A549 (cell line): ENCODE measurements around the gene DSG2. TPM values are rescaled to one million over a fixed set of nuclear protein-coding genes. Genes with fewer than 3 reads are reported as not detected.

ENCODE experiments used
- ATAC-seq, 2 experiments: fragments of 200-7000 bp in 1 of 2; fragments of >200 bp in 1 of 2; cut with Nextera tagmentation in 1 of 2; cut with Tn5 transposase in 1 of 2; 3 replicates each; pipeline versions ENCODE4 v1.8.0 to v1.9.1; 2018 to 2020; ENCODE audit warnings: mild to moderate bottlenecking in 1 of 2, moderate library complexity in 1 of 2
- CTCF ChIA-PET: fragments of 300-600 bp; sonication (Branson Sonifier 250); formaldehyde crosslinking; extraction: SDS; loops from one replicate; lab custom pipeline; 2021; ENCODE audit warnings: antibody characterized with exemption, inconsistent platforms; lab: Yijun Ruan, JAX
- POLR2A ChIA-PET: fragments of 350-600 bp; formaldehyde crosslinking; extraction: SDS; loops from one replicate; lab custom pipeline; 2021; ENCODE audit warnings: antibody characterized with exemption, inconsistent platforms; lab: Yijun Ruan, JAX
- DNase-seq, 2 experiments: peaks; one replicate each; pipeline versions ENCODE4 v3.0.0 to v3.0.0-alpha.2; 2011 to 2016; ENCODE audit warnings: low read depth in 1 of 2, low spot score in 1 of 2
- FAIRE-seq: peaks from 2 replicates; lab custom pipeline; 2011; peaks lifted over from hg19 to GRCh38; lab: Jason Lieb, UNC
- H3K27ac ChIP-seq, 2 experiments: fragments of >200 bp; sonication (Bioruptor Twin); formaldehyde crosslinking; 3 replicates each; pipeline ENCODE4 v1.5.1; 2016 to 2017
- H3K4me1 ChIP-seq: fragments of >200 bp; sonication (Bioruptor Twin); formaldehyde crosslinking; 3 replicates; pipeline ENCODE4 v1.6.1; 2016
- H3K4me2 ChIP-seq: fragments of >200 bp; sonication (Bioruptor Twin); formaldehyde crosslinking; 3 replicates; pipeline ENCODE4 v1.6.1; 2016
- H3K4me3 ChIP-seq: fragments of >200 bp; sonication (Bioruptor Twin); formaldehyde crosslinking; 3 replicates; pipeline ENCODE4 v1.5.1; 2016
- H3K9me3 ChIP-seq: fragments of >200 bp; sonication (Bioruptor Twin); formaldehyde crosslinking; 3 replicates; pipeline ENCODE4 v1.6.1; 2016
- CBX2 ChIP-seq: fragments of 200-600 bp; sonication (generic); IDR thresholded peaks from 2 replicates; pipeline ENCODE4 v1.6.1; 2016; ENCODE audit warnings: low read depth, mild to moderate bottlenecking, borderline replicate concordance
- CBX8 ChIP-seq: fragments of 200-600 bp; sonication (generic); IDR thresholded peaks from 2 replicates; pipeline ENCODE4 v1.6.1; 2016
- CHD2 ChIP-seq: fragments of 150-350 bp; IDR thresholded peaks from 2 replicates; pipeline ENCODE4 v1.6.1; 2014; ENCODE audit warnings: low read length; ENCODE audit not compliant: partially characterized antibody
- CHD4 ChIP-seq: fragments of 200-600 bp; sonication (generic); IDR thresholded peaks from 2 replicates; pipeline ENCODE4 v1.6.1; 2016; ENCODE audit warnings: antibody characterized with exemption, mild to moderate bottlenecking, borderline replicate concordance
- EHMT2 ChIP-seq: fragments of 200-600 bp; sonication (generic); IDR thresholded peaks from 2 replicates; pipeline ENCODE4 v1.6.1; 2016; ENCODE audit warnings: antibody characterized with exemption, low read depth, mild to moderate bottlenecking, moderate library complexity
- ESRRA ChIP-seq: fragments of 150-350 bp; IDR thresholded peaks from 2 replicates; pipeline ENCODE4 v1.6.1; 2014; ENCODE audit warnings: mild to moderate bottlenecking, low read length, borderline replicate concordance
- FOSL2 ChIP-seq, 2 experiments: fragments of 450-650 bp in 1 of 2; fragments of >200 bp in 1 of 2; sonication (Bioruptor Twin) in 1 of 2; formaldehyde crosslinking; IDR thresholded peaks; 2 replicates each; pipeline versions ENCODE4 v1.5.0 to v1.6.1; 2016 to 2020; ENCODE audit warnings: mild to moderate bottlenecking in 1 of 2, moderate library complexity in 1 of 2
- HES2 ChIP-seq: fragments of >200 bp; sonication (Bioruptor Twin); formaldehyde crosslinking; IDR thresholded peaks from 2 replicates; pipeline ENCODE4 v1.6.1; 2016
- HOXB13 ChIP-seq: fragments of 250-450 bp; sonication (Bioruptor Pico); IDR thresholded peaks from 2 replicates; pipeline ENCODE4 v1.5.0; 2020; ENCODE audit warnings: low read depth, mild to moderate bottlenecking, moderate library complexity
- JUN ChIP-seq, 2 experiments: fragments of >200 bp; sonication (Bioruptor Twin); formaldehyde crosslinking; IDR thresholded peaks; 2 replicates in 1 of 2; 3 replicates in 1 of 2; pipeline ENCODE4 v1.6.1; 2016 to 2017
- KDM1A ChIP-seq: fragments of 200-600 bp; sonication (generic); IDR thresholded peaks from 2 replicates; pipeline ENCODE4 v1.6.1; 2016; ENCODE audit warnings: low read depth, mild to moderate bottlenecking
- MYC ChIP-seq: IDR thresholded peaks from 2 replicates; pipeline ENCODE4 v1.6.1; 2012; ENCODE audit warnings: mild to moderate bottlenecking, inconsistent platforms, low read length, improper control_type of control experiment, borderline replicate concordance
- NFE2L2 ChIP-seq: fragments of 150-350 bp; conservative IDR thresholded peaks from 2 replicates; pipeline ENCODE4 v1.6.1; 2014; ENCODE audit warnings: low read length
- NPAS2 ChIP-seq: fragments of 250-450 bp; sonication (Bioruptor Pico); IDR thresholded peaks from 2 replicates; pipeline ENCODE4 v1.8.0; 2022; ENCODE audit warnings: mild to moderate bottlenecking, moderate library complexity, borderline replicate concordance
- POLR2A ChIP-seq: IDR thresholded peaks from 2 replicates; pipeline ENCODE4 v1.6.1; 2012; ENCODE audit warnings: mild to moderate bottlenecking, low read length
- POLR2AphosphoS2 ChIP-seq: conservative IDR thresholded peaks from 2 replicates; pipeline ENCODE4 v1.6.1; 2012; ENCODE audit warnings: low read length, improper control_type of control experiment, inconsistent platforms
- RAD21 ChIP-seq, 2 experiments: fragments of >200 bp in 1 of 2; sonication (Bioruptor Twin) in 1 of 2; formaldehyde crosslinking in 1 of 2; IDR thresholded peaks in 1 of 2; conservative IDR thresholded peaks in 1 of 2; 2 replicates in 1 of 2; 3 replicates in 1 of 2; pipeline ENCODE4 v1.6.1; 2012 to 2018; ENCODE audit warnings: inconsistent platforms in 1 of 2
- RFX5 ChIP-seq: fragments of 450-650 bp; IDR thresholded peaks from 2 replicates; pipeline ENCODE4 v1.7.1; 2014; ENCODE audit warnings: antibody characterized with exemption, mild to moderate bottlenecking, moderate library complexity
- RNF2 ChIP-seq: fragments of 200-600 bp; sonication (generic); IDR thresholded peaks from 2 replicates; pipeline ENCODE4 v1.6.1; 2016; ENCODE audit warnings: low read depth, mild to moderate bottlenecking, antibody characterized with exemption, moderate library complexity, borderline replicate concordance
- SREBF2 ChIP-seq: fragments of 450-650 bp; IDR thresholded peaks from 2 replicates; pipeline ENCODE4 v1.6.1; 2014; ENCODE audit warnings: mild to moderate bottlenecking, moderate library complexity
- ZFP36 ChIP-seq: fragments of 450-650 bp; IDR thresholded peaks from 2 replicates; pipeline ENCODE4 v1.6.1; 2014; ENCODE audit warnings: borderline replicate concordance; ENCODE audit not compliant: partially characterized antibody
- WGBS: methylation state at CpG from one replicate; pipeline ENCODE4 v1.1.6; 2017; ENCODE audit errors: missing lambda C conversion rate; 5-methylcytosine and 5-hydroxymethylcytosine counted together
- polyA plus RNA-seq, 4 experiments: library from polyadenylated mRNA; depleted of rRNA in 3 of 4; stranded (reverse); fragments of >200 nt; fragmentation: RNase III in 1 of 4; extraction: RNeasy Plus Mini Kit Qiagen cat#74134 plus additional on column Dnase treatment in 1 of 4; gene quantifications; 2 replicates in 3 of 4; 3 replicates in 1 of 4; pipeline ENCODE4 v1.2.3, GENCODE V29; 2011 to 2017
- TF ChIP-seq, protein P1 (sequence below): fragments of 250-450 bp; sonication (Bioruptor Pico); IDR thresholded peaks from 2 replicates; pipeline ENCODE4 v1.5.0; 2021; ENCODE audit warnings: mild to moderate bottlenecking, moderate library complexity, borderline replicate concordance
- TF ChIP-seq, protein P2 (sequence below): fragments of >200 bp; sonication (Bioruptor Twin); formaldehyde crosslinking; IDR thresholded peaks from 3 replicates; pipeline ENCODE4 v1.6.1; 2016

The DSG2 gene
- polyA plus RNA-seq, 2 of the 4 experiments (the other 2 are of a cell fraction), result 40.0 to 91.7 TPM

GRCh38 chr18:31572368-31572767 lies 74.4 kb downstream of the DSG2 start:
- DNase-seq (no peak), ATAC-seq (no peak)
- ChIA-PET POLR2A (no interaction called here), CTCF (interaction anchor here (1.9 to 3.2 kb wide), 3 partner anchors 8 to 150 kb away, joined by 5 to 15 read pairs (median 8); no protein-coding TSS in a partner anchor)
- Histone ChIP-seq H3K4me2 (no peak overlapping the region), H3K4me3 (no peak overlapping the region), H3K9me3 (no peaks in the 10 kb centered on the region), H3K27ac (no peak overlapping the region)
- TF ChIP-seq FOSL2 (IDR thresholded peaks at IDR 0.05) (no peak), FOSL2 (CRISPR knock-in tag; IDR thresholded peaks at IDR 0.05) (no peak), ZFP36 (no peak), EHMT2 (no peak), RAD21 (conservative IDR thresholded peaks at IDR 0.05 in 1 of 2, IDR thresholded peaks at IDR 0.05 in 1 of 2) (no peak), ESRRA (no peak), HES2 (no peak)
- TF ChIP-seq, all 56 proteins: peak for 0
- no peaks in the 10 kb centered on the region for H3K4me1 ChIP-seq
- 40% methylated on average over 3 of the region's 9 CpGs for WGBS
- FAIRE-seq, result no peak

DNA sequence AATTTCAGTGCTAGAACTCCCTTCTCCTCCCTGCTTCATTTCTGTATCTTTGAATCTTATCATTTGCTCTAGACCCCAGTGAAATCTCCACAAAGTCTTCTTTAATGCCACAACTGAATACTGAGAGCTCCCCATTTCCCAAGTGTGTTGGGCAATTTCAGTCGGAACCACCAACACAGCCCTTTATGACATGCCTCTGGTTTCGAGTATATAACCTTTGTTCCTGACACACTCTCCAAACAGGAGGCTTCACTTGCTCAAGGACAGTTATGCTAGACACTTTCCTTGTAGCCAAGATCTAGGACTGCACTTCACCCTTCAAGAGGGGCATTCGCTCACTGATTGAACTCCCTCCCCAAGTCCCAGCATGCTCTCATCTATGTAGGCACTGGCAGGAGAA lies 75.1 kb downstream of the DSG2 start:
- Histone ChIP-seq H3K4me1 (no peaks in the 10 kb centered on the region), H3K4me3 (no peak overlapping the region), H3K4me2 (no peak overlapping the region), H3K27ac (no peak overlapping the region), H3K9me3 (no peaks in the 10 kb centered on the region)
- ChIA-PET CTCF (interaction anchor here (1.9 to 3.2 kb wide), 3 partner anchors 9 to 150 kb away, joined by 5 to 15 read pairs (median 8); no protein-coding TSS in a partner anchor), POLR2A (no interaction called here)
- TF ChIP-seq CBX8 (no peak), SREBF2 (no peak), NPAS2 (CRISPR knock-in tag) (no peak), NFE2L2 (no peak), RNF2 (no peak), JUN (IDR thresholded peaks at IDR 0.05) (no peak), MYC (no peak), CBX2 (no peak), HOXB13 (CRISPR knock-in tag) (no peak), RAD21 (conservative IDR thresholded peaks at IDR 0.05 in 1 of 2, IDR thresholded peaks at IDR 0.05 in 1 of 2) (no peak), POLR2AphosphoS2 (no peak), KDM1A (no peak), CHD4 (no peak), CHD2 (no peak), POLR2A (no peak), RFX5 (no peak), EHMT2 (no peak)
- TF ChIP-seq, protein P1, sequence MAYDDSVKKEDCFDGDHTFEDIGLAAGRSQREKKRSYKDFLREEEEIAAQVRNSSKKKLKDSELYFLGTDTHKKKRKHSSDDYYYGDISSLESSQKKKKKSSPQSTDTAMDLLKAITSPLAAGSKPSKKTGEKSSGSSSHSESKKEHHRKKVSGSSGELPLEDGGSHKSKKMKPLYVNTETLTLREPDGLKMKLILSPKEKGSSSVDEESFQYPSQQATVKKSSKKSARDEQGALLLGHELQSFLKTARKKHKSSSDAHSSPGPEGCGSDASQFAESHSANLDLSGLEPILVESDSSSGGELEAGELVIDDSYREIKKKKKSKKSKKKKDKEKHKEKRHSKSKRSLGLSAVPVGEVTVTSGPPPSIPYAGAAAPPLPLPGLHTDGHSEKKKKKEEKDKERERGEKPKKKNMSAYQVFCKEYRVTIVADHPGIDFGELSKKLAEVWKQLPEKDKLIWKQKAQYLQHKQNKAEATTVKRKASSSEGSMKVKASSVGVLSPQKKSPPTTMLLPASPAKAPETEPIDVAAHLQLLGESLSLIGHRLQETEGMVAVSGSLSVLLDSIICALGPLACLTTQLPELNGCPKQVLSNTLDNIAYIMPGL (CRISPR knock-in tag), result no peak
- TF ChIP-seq, protein P2, sequence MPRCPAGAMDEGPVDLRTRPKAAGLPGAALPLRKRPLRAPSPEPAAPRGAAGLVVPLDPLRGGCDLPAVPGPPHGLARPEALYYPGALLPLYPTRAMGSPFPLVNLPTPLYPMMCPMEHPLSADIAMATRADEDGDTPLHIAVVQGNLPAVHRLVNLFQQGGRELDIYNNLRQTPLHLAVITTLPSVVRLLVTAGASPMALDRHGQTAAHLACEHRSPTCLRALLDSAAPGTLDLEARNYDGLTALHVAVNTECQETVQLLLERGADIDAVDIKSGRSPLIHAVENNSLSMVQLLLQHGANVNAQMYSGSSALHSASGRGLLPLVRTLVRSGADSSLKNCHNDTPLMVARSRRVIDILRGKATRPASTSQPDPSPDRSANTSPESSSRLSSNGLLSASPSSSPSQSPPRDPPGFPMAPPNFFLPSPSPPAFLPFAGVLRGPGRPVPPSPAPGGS, result no peak
- WGBS, result 69% methylated on average over 3 of the region's 3 CpGs
- DNase-seq (no peak), ATAC-seq (no peak), FAIRE-seq (no peak)
